GM21360 (cell line): ENCODE measurements around the gene TMEM106C.

Source experiments
- ATAC-seq: cut with Tn5 transposase; IDR thresholded peaks from one replicate; pipeline ENCODE4 v1.9.1; 2021; ENCODE audit warnings: mild to moderate bottlenecking, moderate library complexity; ENCODE audit not compliant: unreplicated experiment

Gene TMEM106C

DNA sequence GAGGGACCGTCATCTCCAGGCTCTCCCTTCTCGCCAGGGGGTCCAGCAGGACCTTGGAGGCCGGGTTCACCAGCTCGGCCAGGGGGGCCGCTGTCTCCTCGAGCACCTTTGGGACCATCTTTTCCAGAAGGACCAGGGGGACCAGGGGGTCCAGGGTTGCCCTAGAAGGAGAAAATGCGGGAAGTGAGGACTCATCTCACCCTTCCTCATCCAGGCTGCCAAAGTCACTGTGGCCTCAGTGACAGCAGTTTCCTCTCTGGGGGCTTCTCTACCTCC, 15.1 kb downstream of the TMEM106C start:
- no peak for ATAC-seq

- ATAC-seq = no peak
Measured at GRCh38 chr12:47979166-47979565, 15.8 kb downstream of the TMEM106C start.

GRCh38 chr12:47979686-47980085, 16.3 kb downstream of the TMEM106C start:
- ATAC-seq = no peak

DNA sequence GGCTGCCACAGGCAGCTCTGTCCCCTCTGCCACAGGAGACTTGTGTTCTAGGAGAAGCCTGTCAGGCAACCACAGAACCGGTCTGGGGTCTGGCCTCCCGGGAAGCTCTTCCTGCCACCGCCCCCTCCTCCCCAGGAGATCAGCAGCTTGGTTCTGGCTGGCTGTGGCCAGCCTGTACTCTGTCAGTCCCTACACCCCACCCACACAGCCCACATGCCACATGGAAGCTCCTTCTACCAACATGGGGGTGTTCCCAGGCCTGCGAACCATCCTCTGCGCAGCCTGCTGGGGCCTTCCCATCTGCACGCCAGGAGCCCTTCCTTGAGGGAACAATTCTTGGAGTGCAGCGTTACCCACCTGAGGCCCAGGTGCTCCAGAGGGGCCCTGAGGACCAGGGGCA, 16.8 kb downstream of the TMEM106C start:
- ATAC-seq = no peak

DNA sequence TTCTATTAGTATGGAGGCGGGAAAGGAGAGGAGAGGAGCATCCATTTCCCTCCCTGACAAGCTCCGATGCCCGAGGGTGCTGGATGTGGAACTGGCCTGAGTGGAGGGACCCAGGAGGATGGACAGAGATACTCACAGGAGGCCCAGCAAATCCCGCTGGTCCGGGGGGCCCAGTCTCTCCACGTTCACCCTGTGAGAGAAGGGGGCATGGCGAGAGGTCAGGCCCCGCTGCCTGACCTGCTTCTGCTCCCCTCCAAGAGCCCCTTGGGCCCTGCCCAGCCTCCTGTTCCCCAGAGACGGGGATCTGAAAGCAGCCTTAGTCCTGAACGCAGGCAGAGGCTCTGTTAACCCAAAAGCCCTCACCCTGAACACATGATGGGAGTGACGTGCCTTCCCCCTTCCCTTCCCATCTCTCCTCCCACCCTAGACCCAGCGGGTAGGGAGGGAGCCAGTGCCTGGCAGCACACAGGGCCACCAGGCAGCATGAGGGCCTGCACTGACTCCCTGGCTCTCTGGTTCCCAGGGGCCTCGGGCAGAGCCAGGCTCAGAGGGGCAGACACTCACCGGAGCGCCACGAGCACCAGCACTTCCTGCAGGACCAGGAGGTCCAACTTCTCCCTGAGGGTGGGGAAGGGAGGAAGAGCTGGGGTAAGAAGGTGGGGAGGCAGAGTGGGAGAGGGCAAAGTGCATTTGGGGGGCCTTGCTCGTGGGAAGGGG, 17.5 kb downstream of the TMEM106C start:
- no peak for ATAC-seq

DNA sequence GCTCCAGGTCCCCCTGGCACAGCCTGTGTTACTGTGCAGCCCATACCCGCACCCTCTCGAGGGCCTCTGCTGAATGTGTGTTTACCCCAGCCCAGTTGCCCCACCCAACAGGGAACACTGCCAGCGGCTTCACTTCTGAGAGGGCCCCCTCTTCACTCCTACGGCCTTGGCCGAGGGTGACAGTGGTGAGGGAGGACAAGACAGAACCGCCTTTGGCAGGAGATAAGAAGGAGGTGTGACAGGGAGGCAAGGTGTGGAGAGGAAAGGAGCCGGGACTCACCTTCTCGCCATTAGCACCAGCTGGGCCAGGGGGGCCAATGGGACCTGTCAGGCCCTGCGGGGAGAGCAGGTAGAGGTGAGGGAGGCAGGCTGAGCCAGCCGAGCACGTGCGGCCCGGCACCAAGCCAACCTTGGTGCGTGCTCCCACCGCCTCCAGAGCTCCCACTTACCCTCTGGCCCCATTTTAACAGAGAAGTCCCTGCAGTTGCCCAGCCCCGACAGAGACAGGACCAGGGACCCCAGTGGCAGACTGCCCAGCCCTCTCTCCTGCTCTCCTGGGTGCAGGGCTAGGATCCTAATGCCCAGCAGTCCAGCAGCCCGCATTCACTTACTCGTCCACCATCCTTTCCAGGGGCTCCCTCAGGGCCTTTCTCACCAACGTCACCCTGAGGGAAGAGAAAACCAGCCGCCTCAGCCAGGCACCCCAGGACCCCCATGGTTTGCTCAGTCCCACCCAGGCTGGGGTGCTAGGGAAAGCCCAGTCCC, 18.3 kb downstream of the TMEM106C start:
- ATAC-seq = no peak

GRCh38 chr12:47982311-47982710, 18.9 kb downstream of the TMEM106C start:
- no peak for ATAC-seq

DNA sequence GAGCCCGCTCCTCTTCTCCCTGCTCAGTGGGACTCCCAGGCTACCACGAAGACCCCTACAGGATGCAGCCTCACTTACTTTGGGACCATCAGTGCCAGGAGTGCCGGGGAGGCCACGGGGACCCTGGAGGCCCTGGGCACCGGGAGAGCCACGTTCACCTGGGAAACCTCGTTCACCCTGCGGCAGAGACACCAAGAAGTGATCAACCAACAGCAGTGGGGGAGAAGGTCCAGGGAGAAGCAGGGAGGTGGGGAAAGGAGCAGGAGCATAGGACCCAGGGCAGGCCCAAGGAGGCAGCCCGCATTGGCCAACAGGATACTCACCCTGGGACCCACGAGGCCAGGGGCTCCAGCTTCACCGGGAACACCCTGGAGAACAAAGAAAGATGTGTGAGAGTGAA, 19.4 kb downstream of the TMEM106C start:
- no peak for ATAC-seq

DNA sequence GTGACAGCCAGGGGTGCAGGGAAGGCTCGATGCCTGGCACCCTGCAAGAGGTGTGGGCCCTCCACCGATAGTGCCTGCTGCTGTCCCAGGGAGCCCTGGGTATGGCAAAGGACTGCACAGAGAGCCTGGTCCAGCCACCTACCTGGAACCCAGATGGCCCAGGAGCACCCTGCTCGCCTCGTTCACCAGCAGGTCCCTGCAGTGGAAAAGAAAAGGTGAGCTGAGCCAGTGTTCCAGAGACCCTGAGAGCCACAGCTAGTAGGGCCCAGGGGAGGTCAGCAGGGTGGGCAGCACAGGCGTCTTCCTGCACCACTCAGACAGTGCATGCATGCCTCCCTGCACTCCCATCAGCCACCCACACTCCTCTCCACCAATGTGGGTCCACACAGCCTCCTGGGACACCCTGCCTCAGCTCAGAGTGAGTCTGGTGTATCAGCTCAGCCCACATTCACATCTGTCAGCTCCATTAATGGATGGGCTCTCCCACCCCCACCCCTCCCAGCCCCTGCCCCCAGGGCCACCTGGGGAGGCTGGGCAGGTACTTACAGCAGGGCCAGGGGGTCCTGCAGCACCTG, 20.2 kb downstream of the TMEM106C start:
- no peak for ATAC-seq

GRCh38 chr12:47984331-47984801, 21.0 kb downstream of the TMEM106C start:
- no peak for ATAC-seq

GRCh38 chr12:47985596-47986290, 22.3 kb downstream of the TMEM106C start:
- no peak for ATAC-seq

GRCh38 chr12:47986291-47986660, 22.9 kb downstream of the TMEM106C start:
- ATAC-seq = no peak

DNA sequence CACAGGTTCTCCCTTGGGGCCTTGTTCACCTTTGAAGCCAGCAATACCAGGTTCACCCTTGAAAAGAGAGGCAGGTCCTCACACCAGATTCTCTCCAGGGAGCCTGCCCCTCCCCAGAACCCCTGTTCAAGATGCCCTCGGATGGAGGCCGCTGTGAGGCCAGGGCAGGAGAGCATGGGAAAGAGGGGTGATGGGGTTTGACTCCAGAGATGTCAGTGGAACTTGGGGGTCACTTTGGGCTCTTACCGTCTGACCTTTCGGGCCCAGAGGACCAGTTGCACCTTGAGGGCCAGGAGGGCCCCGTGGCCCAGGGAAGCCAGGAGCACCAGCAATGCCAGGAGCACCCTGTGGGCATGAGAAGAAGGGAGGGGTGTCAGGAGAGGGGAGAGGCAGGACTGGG, 23.4 kb downstream of the TMEM106C start:
- ATAC-seq = no peak

- ATAC-seq = no peak
Measured at GRCh38 chr12:47987411-47988072, 24.1 kb downstream of the TMEM106C start.

DNA sequence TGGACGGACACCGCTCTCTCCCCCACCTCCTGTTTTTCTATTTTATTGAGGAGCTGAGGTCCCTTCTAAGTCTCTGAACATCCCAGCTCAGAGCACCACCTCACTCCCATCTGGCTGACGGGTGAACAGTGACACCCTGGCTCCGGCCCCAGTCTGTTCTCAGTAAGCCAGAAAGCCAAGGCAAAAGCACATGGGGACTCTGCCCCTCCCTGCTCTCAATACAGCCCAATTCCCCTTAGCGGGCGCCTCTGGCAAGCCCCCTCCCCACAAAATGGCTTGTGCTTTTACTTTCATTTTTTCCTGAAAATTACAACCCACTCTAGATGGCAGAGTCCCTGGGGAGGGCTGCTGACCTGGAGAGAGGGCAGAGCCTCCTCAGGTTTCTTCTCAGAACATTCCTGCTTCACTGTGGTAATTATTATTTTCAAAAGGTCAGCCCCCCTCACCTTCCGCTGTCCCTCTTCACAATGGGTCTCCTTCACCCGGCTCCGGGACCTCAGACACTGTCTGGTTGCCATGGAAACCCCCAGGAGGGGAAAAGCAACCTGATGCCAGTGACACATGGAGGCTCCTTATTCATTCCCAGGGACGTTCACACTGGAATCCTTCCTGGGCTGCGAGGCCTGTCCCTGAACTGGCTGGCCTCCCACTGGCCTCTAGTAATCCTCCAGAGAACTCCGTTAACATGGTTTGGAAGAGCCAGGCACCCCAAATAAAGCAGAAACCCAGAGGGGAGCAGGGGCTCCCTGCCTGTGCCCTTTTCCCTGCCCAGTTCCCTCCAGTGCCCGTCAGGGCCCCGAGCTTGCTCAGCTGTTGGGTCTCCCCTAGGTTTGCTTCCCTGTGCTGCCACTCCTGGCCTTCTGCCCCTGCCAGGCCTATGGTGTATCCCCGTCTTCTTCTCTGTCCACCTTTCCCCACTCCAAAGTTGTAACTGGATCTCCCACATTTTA, 25.0 kb downstream of the TMEM106C start:
- no peak for ATAC-seq

GRCh38 chr12:47989023-47989417, 25.6 kb downstream of the TMEM106C start:
- no peak for ATAC-seq

GRCh38 chr12:47989666-47990065, 26.3 kb downstream of the TMEM106C start:
- no peak for ATAC-seq

DNA sequence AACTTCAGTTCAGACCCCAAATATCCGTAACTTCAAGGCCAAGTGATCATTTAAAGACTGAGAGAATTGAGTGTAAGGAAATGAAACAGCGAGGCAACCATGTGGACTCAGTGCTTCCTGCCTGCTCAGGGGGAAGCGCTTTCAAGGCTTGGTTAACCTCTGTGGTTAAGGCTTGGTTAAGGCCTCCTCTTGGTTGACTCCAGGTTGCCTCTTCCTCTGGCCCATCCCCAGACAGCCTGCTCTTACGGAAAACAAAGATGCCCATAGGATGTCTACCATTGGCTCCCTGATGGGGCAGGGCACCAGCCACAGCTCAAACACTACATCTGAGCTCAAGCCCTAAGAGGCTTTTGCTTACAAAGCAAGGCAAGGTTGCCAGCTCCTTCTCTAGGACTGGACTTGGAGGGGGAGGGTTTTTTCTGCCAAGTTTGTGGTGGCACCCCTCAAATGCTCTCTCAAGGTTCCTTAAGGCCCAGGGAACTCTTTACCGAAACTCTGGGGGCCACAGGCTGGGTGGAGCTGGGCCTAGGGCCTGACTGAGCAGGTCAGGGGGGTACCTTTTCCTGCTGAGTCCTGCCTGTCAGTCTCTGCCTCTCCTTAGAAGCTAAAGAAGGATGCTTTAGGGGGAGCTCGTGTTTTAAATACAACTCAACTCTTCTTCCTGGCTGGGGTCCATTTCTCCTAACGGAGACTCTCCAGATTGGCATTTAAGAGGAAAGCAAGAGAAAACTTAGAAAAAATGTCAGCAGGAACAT, 27.1 kb downstream of the TMEM106C start:
- peak; percentile 84 for ATAC-seq
